H4 (cell line): ENCODE results near the gene CREBL2. TPM values are rescaled to one million over a fixed set of nuclear protein-coding genes. Genes with fewer than 3 reads are reported as not detected.
"Not testable (repeated sequence)": the region's sequence is repeated elsewhere in the genome, so short reads cannot be mapped to it uniquely, and the experiment has no call there.

ENCODE experiments used
- DNase-seq: peaks from one replicate; pipeline ENCODE4 v3.0.0-alpha.2; 2015; ENCODE audit warnings: low spot score
- total RNA-seq: library from RNA; depleted of rRNA; stranded (reverse); fragments of >200 nt; shearing (Covaris generic); gene quantifications from 2 replicates; pipeline ENCODE4 v1.2.3, GENCODE V29; 2014; rRNA removed

CREBL2 gene
- total RNA-seq = 29.9 and 35.4 TPM in 2 replicates

GRCh38 chr12:12611512-12612306 is at the start of gene CREBL2:
Gene CREBL2, plus strand, starts transcription at chr12:12611876. Its CDS starts 297 bp downstream, at chr12:12612173.
- peak; percentile 98 for DNase-seq

GRCh38 chr12:12562016-12562483 is 49.6 kb upstream of the CREBL2 start:
- peak; percentile 13 for DNase-seq

GRCh38 chr12:12562585-12563261 is 49.0 kb upstream of the CREBL2 start, which contains the start of gene DUSP16:
Gene DUSP16, minus strand, starts transcription at chr12:12562863. Its CDS starts 41,765 bp downstream, at chr12:12521098.
- DNase-seq = peak; percentile 95

DNA sequence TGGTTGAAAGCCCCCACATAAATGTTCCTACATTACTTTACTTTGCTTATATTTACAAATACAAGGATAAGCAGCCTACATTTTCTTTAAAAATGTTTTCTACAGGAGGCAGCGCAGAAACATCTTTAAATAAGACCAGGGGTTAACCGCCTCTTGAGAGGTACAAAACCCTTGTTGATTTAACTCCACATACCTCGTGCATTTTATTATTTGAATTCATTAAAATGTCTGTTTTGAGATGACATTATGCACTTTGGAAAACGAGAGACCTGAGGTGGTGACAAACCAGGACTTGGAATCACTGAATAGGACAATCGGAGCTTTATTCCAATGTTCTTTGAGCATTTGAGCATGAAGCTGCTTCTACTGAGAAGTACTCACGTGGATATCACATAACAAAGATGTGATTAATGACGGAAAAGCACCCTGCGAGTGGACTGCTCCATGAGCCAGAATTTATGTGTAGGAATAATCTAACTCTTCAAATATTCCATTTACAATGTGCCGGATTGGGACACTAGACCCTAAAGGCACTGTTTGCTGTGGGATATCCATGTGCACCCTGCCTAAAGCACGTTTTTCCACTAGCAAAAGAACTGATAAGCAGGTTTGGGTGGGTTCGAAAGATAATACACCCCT is 48.3 kb upstream of the CREBL2 start:
- no peak for DNase-seq

- DNase-seq = no peak
Measured at GRCh38 chr12:12564911-12565310, 46.8 kb upstream of the CREBL2 start.

- not testable (repeated sequence) for DNase-seq
Measured at GRCh38 chr12:12565971-12566370, 45.7 kb upstream of the CREBL2 start.

- DNase-seq = no peak
Measured at GRCh38 chr12:12572659-12573058, 39.0 kb upstream of the CREBL2 start.

DNA sequence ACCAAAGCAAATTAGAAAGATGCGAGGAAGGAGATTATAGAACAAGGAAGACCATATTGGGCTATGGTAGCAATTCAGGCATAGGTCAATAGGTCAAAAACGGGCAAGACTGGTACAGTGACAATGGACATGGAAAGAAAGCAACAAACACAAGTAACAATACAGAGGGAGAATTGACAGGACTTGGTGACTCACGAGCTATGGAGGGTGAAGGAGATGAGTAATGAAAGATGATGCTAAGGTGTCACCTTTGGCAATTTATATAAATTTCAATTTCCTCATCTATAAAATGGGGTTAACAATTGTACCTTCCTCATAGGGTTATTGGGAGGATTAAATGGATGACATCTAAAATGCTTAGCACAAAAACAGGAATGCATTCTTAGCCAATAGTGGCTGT is 33.9 kb upstream of the CREBL2 start:
- no peak for DNase-seq

DNA sequence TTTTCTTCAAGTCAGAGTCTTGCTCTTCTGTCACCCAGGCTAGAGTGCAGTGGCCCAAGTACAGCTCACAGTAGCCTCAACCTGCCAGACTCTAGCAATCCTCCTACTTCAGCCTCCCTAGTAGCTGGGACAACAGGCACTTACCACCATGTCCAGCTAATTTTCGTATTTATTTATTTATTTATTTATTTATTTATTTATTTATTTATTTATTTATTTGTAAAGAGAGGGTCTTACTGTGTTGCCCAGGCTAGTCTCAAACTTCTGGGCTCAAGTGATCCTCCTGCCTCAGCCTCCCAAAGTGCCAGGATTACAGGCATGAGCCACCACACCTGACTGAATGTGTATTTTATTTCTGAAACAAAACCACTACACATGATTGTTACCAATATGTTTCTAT is 31.0 kb upstream of the CREBL2 start:
- not testable (repeated sequence) for DNase-seq

DNA sequence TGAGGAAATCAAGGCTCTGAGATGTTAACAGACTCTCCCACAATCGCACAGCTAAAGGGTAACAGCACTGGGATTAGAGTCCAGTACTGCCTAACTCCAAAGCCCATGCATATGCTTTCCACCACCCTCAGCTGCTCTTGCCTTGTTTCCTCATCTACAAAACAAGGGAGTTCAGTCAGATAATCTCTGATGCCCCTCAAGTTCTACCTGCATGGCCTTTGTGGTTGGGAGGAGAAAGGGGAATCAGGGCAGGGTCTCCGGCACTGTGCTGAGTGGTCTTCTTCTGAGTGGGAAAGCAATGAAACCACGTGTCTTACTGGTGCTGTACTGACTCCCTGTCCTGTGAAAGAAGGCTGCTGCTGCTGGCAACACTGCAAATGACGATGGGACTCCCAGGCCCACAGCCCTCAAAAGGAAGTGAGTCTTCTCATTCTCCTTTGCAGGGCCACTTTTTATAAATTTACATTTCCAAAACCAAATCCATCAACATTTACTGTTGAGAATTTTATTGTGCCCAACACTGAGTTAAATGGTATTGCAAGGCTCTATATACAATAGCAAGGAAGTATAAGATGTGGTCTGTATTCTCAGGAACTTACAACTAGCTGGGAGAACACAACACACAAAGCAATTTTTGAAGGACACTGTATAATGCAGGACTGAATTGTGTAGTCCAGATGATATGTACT is 29.3 kb upstream of the CREBL2 start:
- no peak for DNase-seq

DNA sequence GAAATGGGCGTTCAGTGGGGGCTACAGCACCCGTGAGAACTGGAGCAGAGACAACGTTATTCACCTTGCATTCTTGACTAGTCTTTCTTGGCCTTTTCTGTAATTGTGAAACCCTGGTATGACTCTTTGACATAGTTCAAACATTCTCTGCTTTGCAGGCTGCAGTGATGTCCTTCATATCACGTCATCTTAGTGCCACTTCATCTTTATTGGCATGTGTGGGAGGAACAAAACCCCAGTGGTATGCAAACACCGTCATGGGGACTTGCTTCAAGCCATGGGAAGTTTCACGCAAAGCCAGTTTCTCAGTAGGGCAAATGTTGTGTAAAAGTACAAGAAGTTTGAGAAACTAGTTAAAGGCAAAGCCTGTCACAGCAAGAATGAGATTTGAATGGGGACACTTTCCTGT is 28.8 kb upstream of the CREBL2 start:
- peak; percentile 33 for DNase-seq

GRCh38 chr12:12583510-12584178 is 28.0 kb upstream of the CREBL2 start:
- DNase-seq = no peak

DNA sequence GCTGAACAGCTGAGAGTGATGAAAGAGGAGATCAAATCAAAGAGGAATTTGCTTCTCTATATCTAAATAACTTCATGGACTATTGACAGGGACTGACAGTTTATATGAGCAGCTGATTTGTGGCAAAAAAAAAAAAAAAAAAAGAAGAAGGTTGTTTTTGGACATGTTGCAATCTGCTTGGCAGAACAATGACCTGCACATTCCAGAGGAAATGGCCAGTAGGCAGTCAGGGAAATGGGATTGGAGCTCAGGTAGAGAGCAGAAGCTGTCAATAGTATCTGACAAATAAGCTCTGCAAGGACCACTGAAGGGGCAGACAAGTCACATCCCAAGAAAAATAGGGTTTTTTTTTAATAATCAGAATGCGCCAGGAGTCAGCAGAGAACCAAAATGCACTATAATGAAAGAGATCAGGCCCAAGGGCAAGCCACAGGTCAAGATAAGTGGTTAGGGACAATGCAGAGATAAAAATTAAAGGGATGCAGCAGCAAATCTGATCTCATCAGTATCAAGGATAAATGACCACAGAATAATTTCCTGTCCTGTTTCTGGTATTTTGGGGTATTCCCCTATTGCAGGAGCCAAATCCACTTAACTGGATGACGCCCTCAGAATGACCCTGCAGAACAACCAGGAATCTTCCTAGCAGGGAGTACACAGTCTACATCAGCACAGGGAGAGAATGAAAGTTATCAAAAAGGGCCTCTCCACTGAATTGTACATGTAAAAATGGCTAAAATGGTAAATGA is 26.4 kb upstream of the CREBL2 start:
- DNase-seq = no peak

DNA sequence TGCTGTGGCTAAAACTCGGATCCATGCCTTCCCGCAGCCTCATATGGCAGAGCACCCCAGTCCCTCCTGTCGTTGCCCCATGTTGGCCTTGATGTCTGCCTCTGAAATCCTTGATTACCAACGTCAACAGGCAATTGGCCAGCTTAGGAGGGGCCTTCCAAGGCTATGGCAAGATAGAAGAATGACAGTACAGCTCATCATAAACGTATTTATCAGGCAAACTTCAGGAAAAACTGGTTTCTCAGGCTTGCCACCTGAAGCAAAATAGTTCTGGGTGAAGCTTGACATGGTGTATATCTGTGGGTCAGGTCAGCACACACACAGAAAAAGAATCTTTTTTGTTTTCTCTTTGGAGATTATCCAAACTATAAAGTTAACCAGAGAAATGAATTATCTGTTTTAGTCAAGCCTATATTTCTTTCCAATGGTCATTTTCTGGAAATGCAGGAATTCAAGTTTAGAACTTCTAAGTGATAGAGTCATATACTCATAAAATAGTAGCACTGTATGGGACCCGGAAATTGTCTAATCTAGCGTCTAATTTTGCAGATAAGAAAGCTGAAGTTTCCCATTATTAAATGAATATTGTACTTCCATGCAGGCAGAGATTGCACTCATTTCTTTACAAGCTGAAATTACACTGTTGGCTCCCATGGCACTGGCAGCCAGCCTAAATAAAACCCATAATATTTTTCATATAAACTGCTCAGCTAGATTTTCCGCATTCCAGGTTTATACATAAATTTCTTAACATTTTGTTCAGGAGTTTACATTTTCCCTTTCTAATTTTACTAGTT is 24.6 kb upstream of the CREBL2 start:
- no peak for DNase-seq

DNA sequence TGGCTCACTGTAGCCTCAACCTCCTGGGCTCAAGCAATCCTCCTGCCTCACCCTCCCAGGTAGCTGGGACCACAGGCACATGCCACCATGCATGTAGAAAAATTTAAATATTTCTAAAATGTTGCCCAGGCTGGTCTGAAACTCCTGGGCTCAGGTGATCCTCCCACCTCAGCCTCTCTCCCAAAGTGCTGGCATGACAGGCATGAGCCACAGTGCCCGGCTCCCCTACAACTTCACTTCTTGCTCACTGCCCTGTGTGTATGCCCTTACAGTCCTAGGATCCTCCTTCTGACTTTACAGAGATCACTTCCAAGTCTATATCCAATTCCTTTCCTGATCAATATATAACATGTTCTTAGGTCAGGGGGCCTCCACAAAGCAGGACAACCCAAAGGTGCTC is 23.8 kb upstream of the CREBL2 start:
- DNase-seq = no peak

DNA sequence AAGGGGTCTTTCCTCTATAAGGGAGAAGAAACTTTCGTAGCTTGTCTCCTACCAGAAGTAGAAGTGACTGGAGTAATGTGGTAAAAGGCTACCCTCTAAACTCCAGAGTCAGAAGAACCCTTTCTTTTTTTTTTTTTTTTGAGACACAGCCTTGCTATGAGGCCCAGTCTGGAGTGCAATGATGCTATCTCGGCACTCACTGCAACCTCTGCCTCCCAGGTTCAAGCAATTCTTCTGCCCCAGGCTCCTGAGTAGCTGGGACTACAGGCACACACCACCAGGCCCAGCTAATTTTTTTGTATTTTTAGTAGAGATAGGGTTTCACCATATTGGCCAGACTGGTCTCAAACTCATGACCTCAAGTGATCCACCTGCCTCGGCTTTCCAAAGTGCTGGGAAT is 23.2 kb upstream of the CREBL2 start:
- DNase-seq = not testable (repeated sequence)

DNA sequence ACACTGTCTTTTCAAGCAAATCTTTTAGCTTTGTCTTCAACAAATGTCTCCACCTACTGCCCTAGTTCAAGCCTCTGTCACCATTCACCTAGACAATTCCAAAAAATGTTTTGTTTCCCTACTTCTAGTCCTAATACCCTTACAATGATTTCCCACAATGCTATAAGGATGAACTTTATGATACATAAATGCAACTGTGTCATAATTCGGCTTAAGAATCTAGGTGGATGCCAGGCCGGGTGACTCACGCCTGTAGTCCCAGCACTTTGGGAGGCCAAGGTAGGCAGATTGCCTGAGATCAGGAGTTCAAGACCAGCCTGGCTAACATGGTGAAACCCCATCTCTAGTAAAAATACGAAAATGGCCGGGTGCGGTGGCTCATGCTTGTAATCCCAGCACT is 20.7 kb upstream of the CREBL2 start:
- DNase-seq = no peak

- DNase-seq = peak; percentile 24
Measured at GRCh38 chr12:12592930-12593329, 18.7 kb upstream of the CREBL2 start.

- not testable (repeated sequence) for DNase-seq
Measured at GRCh38 chr12:12595929-12596328, 15.7 kb upstream of the CREBL2 start.

- DNase-seq = not testable (repeated sequence)
Measured at GRCh38 chr12:12596598-12596997, 15.1 kb upstream of the CREBL2 start.
